A673 (cell line): Measurements from ENCODE around the gene CNTLN. TPM values are rescaled to one million over a fixed set of nuclear protein-coding genes. Genes with fewer than 3 reads are reported as not detected.

Source experiments
- BruUV-seq: library from RNA; stranded (reverse); fragments of 400-500 nt; replicated peaks from 2 replicates; lab custom pipeline; 2021; lab: Mats Ljungman, UMichigan
- CTCF ChIA-PET: fragments of 300-600 bp; sonication (Branson Sonifier 250); formaldehyde crosslinking; loops from one replicate; lab custom pipeline; 2022; ENCODE audit warnings: antibody characterized with exemption; lab: Charles Lee
- POLR2A ChIA-PET: fragments of 300-600 bp; sonication (Branson Sonifier 250); formaldehyde crosslinking; loops from one replicate; lab custom pipeline; 2022; ENCODE audit warnings: antibody characterized with exemption; ENCODE audit not compliant: low non-redundant PET; lab: Charles Lee
- DNase-seq: peaks from one replicate; pipeline ENCODE4 v3.0.0-alpha.2; 2015; ENCODE audit warnings: low spot score
- H3K27ac ChIP-seq: fragments of 200-600 bp; sonication (generic); 2 replicates; pipeline ENCODE4 v1.5.1; 2016; ENCODE audit warnings: mixed run types, low read depth, mild to moderate bottlenecking, mixed read lengths, antibody characterized with exemption, low read length; ENCODE audit not compliant: poor library complexity, severe bottlenecking
- H3K27me3 ChIP-seq: fragments of 200-600 bp; sonication (generic); replicated peaks from 2 replicates; pipeline ENCODE4 v1.6.1; 2017; ENCODE audit warnings: mixed run types, low read depth, mild to moderate bottlenecking, mixed read lengths, antibody characterized with exemption, low read length; ENCODE audit not compliant: insufficient read depth, poor library complexity
- H3K36me3 ChIP-seq: fragments of 200-600 bp; sonication (generic); 2 replicates; pipeline ENCODE4 v1.6.1; 2016; ENCODE audit warnings: mixed run types, mild to moderate bottlenecking, mixed read lengths, antibody characterized with exemption, low read length; ENCODE audit not compliant: insufficient read depth, poor library complexity, severe bottlenecking
- H3K4me1 ChIP-seq: fragments of 200-600 bp; sonication (generic); 2 replicates; pipeline ENCODE4 v1.6.1; 2017; ENCODE audit warnings: mixed run types, mild to moderate bottlenecking, mixed read lengths, antibody characterized with exemption, low read length; ENCODE audit not compliant: insufficient read depth, poor library complexity, severe bottlenecking
- H3K4me3 ChIP-seq: fragments of 200-600 bp; sonication (generic); 2 replicates; pipeline ENCODE4 v1.5.1; 2016; ENCODE audit warnings: low read depth, mixed run types, mild to moderate bottlenecking, mixed read lengths, low read length; ENCODE audit not compliant: poor library complexity, severe bottlenecking
- H3K9me3 ChIP-seq: fragments of 200-600 bp; sonication (generic); 2 replicates; pipeline ENCODE4 v1.6.1; 2016; ENCODE audit warnings: mixed run types, low read depth, mild to moderate bottlenecking, mixed read lengths, antibody characterized with exemption, low read length; ENCODE audit not compliant: poor library complexity, severe bottlenecking
- EZH2 ChIP-seq: fragments of 200-600 bp; sonication (generic); IDR thresholded peaks from 2 replicates; pipeline ENCODE4 v1.6.1; 2017; ENCODE audit warnings: borderline replicate concordance, low read depth, mild to moderate bottlenecking, mixed read lengths, antibody characterized with exemption, low read length; ENCODE audit not compliant: poor library complexity, severe bottlenecking
- intact Hi-C: fragments of 100-400 bp; cut with micrococcal nuclease; formaldehyde crosslinking; loops from one replicate; pipeline ENCODE4 v1.10.0; 2022; ENCODE audit not compliant: unreplicated experiment
- total RNA-seq: library from RNA; stranded (reverse); gene quantifications from 2 replicates; pipeline ENCODE4 v1.2.3, GENCODE V29; 2021
- TF ChIP-seq, protein P1 (sequence below): fragments of 300-800, 200-600 bp; sonication (generic); conservative IDR thresholded peaks from 2 replicates; pipeline ENCODE4 v1.5.1; 2017; ENCODE audit warnings: low read depth, mild to moderate bottlenecking, antibody characterized with exemption, low read length, moderate library complexity, mixed read lengths

Gene CNTLN
- total RNA-seq, 1 experiment from 2014 or later = 6.6 TPM

DNA sequence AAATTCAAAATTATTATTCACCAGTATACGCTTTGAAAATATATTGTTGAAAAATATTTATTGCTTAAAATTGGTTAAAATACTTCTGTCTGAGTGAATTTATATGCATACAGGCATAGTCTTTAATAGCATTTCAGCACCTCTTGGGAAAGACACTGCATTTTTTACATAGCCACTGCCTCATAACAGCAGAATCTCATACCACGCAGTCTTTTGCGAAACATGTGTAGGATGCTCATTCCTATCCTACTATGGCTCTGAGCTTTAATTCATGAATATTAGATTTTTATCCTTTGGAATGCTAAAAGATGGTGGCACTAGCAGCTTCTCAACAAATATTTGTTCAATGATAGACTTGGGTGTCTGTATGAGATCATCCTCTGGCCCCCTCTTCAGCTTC, 350.1 kb downstream of the CNTLN start:
- ChIA-PET CTCF (no interaction called here), POLR2A (no interaction called here)
- Histone ChIP-seq H3K27me3 (no peaks in the 10 kb centered on the region), H3K36me3 (no peaks in the 10 kb centered on the region), H3K4me1 (no peaks in the 10 kb centered on the region), H3K9me3 (no peaks in the 10 kb centered on the region), H3K4me3 (no peak overlapping the region), H3K27ac (no peak overlapping the region)
- DNase-seq = no peak
- BruUV-seq = no TSS peak
- intact Hi-C loops = no loop called here
- TF ChIP-seq EZH2 = no peak
- TF ChIP-seq, protein P1, sequence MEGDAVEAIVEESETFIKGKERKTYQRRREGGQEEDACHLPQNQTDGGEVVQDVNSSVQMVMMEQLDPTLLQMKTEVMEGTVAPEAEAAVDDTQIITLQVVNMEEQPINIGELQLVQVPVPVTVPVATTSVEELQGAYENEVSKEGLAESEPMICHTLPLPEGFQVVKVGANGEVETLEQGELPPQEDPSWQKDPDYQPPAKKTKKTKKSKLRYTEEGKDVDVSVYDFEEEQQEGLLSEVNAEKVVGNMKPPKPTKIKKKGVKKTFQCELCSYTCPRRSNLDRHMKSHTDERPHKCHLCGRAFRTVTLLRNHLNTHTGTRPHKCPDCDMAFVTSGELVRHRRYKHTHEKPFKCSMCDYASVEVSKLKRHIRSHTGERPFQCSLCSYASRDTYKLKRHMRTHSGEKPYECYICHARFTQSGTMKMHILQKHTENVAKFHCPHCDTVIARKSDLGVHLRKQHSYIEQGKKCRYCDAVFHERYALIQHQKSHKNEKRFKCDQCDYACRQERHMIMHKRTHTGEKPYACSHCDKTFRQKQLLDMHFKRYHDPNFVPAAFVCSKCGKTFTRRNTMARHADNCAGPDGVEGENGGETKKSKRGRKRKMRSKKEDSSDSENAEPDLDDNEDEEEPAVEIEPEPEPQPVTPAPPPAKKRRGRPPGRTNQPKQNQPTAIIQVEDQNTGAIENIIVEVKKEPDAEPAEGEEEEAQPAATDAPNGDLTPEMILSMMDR = no peak

DNA sequence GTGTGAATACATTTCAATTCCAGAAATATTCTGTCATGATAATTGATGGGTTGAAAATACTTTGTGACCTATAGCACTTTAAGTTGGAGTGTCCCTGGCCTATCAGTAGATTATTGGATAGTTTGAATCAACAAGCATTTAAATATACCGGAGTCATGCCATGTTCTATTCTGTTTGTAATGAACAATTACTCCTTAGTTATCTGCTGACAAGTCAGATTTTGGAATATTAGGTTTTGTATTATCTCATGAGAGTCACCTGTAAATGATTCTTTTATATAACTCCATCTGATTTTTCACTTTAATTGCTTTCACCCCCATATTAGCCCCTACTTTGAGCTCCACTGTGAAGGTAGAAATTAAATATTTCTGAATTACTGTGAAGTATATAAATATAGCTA, 351.6 kb downstream of the CNTLN start:
- H3K9me3 ChIP-seq = no peaks in the 10 kb centered on the region
- H3K4me3 ChIP-seq = no peak overlapping the region
- no peaks in the 10 kb centered on the region for H3K27me3 ChIP-seq
- TF ChIP-seq, protein P1 = no peak
- no peak for TF ChIP-seq EZH2
- intact Hi-C loops = no loop called here
- ChIA-PET CTCF (no interaction called here), POLR2A (no interaction called here)
- H3K36me3 ChIP-seq = no peaks in the 10 kb centered on the region
- no TSS peak for BruUV-seq
- no peak overlapping the region for H3K27ac ChIP-seq
- H3K4me1 ChIP-seq = no peaks in the 10 kb centered on the region
- no peak for DNase-seq

DNA sequence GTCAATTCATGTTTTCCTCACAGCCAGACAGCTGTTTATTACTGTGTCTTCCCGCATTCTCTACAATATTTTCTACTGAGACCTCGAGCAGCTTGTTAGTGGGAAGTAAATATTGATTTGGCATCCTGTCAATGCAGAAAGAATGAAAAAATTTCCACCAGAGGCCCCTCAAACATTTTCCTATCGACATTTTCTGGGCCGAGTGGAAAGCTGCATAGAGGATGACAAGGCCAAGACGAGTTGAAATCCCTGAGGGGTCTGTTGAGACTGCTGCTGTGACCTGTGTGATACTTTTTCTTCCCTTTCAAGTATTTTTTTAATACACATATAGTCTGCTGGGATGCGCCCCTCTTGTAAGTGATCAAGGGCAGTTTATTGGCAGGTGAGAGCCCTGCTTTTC, 352.6 kb downstream of the CNTLN start:
- no peaks in the 10 kb centered on the region for H3K27me3 ChIP-seq
- H3K27ac ChIP-seq = no peak overlapping the region
- POLR2A ChIA-PET = no interaction called here
- H3K9me3 ChIP-seq = no peaks in the 10 kb centered on the region
- no peaks in the 10 kb centered on the region for H3K36me3 ChIP-seq
- TF ChIP-seq, protein P1 = no peak
- TF ChIP-seq EZH2 = no peak
- intact Hi-C loops = no loop called here
- CTCF ChIA-PET = no interaction called here
- no TSS peak for BruUV-seq
- H3K4me3 ChIP-seq = no peak overlapping the region
- DNase-seq = no peak
- H3K4me1 ChIP-seq = no peaks in the 10 kb centered on the region
